ENCODE data around the gene LRP1B.

The LRP1B gene

DNA sequence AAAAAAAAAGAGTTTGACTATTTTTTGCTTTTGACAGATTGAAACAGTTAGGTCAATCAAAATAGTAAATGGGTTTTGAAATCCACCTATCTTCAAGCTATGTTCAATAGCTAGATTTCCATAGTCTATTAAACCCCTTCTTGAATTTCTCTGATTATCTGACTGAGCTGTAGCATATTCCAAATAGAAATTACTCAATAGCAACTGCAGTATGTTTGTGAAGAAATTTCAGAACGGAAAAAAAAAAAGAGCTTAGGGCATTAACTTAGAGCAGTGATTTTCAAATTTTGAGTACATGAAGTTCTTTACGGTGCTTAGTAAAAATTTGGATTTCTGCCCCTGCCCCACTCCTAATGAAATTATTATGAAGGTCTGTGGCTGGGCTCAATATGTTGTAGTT, 432.3 kb downstream of the LRP1B start:
- FAIRE-seq (no peak), DNase-seq (ENCODE audit: insufficient read length) (no peak)
- TF ChIP-seq TAF1 (IDR thresholded peaks at IDR 0.05; ENCODE audit: borderline replicate concordance, low read depth, low read length) (no peak), POLR2AphosphoS5 (IDR thresholded peaks at IDR 0.05; ENCODE audit: low read depth, low read length) (no peak), POLR2A (IDR thresholded peaks at IDR 0.05; ENCODE audit: low read depth, low read length) (no peak)

DNA sequence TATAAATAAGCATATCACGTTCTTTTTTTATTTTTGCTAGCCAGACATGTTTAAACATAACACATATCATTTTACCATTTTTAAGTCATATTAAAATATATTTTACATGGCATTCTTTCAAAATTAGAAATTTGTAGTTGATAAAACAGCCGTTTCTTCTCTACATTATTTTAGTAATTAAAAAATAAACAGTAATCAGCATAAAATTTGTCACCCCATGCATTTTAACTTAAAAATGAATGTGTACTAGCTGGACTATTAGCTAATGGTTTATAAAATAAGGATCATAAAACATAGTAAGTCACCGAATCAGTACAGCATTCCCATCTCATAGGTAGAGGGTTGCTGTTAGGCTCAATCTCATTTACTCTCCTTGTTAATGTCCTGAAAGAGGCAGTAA, 433.8 kb downstream of the LRP1B start:
- FAIRE-seq, result no peak
- no peak for DNase-seq (ENCODE audit: insufficient read length)
- no peak for TF ChIP-seq TAF1 (IDR thresholded peaks at IDR 0.05; ENCODE audit: borderline replicate concordance, low read depth, low read length)
- no peak for TF ChIP-seq POLR2A (IDR thresholded peaks at IDR 0.05; ENCODE audit: low read depth, low read length)
- TF ChIP-seq POLR2AphosphoS5 (IDR thresholded peaks at IDR 0.05; ENCODE audit: low read depth, low read length), result no peak

DNA sequence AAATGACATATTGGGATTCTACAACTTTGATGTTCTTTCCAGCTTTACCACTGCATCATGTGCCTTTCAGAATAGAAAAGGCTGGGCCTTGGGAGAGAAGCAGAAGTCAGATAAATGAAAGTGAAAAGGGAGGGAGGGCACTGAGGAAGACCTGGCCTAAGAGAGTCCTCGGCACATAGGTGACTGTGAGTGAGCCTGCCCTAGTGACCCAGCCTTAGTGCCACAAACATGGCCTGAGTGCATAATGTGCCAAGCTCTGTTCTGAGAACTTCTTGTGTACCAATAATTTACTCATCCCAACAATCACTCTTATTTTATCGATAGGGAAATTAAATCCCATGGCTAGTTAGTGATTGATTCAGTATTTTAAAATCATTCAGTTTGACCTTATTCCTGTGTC, 436.6 kb downstream of the LRP1B start:
- TF ChIP-seq POLR2AphosphoS5 (IDR thresholded peaks at IDR 0.05; ENCODE audit: low read depth, low read length) (no peak), POLR2A (IDR thresholded peaks at IDR 0.05; ENCODE audit: low read depth, low read length) (no peak), TAF1 (IDR thresholded peaks at IDR 0.05; ENCODE audit: borderline replicate concordance, low read depth, low read length) (no peak)
- FAIRE-seq (no peak), DNase-seq (ENCODE audit: insufficient read length) (no peak)

DNA sequence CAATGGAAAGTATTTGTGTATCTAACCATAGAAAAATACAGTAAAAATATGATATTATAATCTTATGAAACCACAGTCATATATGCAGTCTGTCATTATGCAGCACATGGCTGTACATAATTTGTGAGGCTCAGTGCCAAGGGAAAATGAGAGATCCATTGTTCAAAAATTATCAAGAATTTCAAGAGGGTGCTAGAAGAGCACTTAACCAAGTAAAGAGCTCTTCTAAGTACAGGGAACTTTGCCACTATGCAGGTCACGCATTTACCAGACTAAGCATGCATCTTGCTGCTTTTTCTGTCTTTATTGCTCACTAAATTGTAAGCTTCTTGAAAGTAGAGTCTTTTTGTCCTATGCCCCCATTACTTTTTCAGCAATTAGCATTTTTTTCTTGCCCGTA, 438.0 kb downstream of the LRP1B start:
- TF ChIP-seq POLR2A (IDR thresholded peaks at IDR 0.05; ENCODE audit: low read depth, low read length), result no peak
- TF ChIP-seq TAF1 (IDR thresholded peaks at IDR 0.05; ENCODE audit: borderline replicate concordance, low read depth, low read length), result no peak
- TF ChIP-seq POLR2AphosphoS5 (IDR thresholded peaks at IDR 0.05; ENCODE audit: low read depth, low read length), result no peak
- FAIRE-seq, result no peak
- no peak for DNase-seq (ENCODE audit: insufficient read length)

DNA sequence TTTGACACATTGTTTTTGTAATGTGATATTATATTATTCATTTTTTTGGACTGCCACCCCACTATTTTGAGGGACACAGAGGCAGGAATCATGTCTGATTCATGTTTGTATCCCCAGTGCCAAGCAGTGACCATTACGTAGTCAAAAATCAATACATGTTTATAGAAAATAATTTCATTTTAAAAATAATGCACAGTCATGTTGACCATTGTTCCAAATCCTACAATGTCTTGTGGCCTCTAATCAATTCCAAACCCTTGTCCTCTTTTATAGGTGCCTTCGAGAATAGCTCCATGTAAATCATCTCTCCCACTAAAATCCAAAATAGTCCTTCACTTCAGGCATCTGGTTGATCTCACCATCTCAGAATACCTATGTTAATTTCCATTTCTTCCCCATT, 454.7 kb downstream of the LRP1B start:
- TF ChIP-seq POLR2A (IDR thresholded peaks at IDR 0.05; ENCODE audit: low read depth, low read length) (no peak), TAF1 (IDR thresholded peaks at IDR 0.05; ENCODE audit: borderline replicate concordance, low read depth, low read length) (no peak), POLR2AphosphoS5 (IDR thresholded peaks at IDR 0.05; ENCODE audit: low read depth, low read length) (no peak)
- no peak for FAIRE-seq
- DNase-seq (ENCODE audit: insufficient read length), result no peak

DNA sequence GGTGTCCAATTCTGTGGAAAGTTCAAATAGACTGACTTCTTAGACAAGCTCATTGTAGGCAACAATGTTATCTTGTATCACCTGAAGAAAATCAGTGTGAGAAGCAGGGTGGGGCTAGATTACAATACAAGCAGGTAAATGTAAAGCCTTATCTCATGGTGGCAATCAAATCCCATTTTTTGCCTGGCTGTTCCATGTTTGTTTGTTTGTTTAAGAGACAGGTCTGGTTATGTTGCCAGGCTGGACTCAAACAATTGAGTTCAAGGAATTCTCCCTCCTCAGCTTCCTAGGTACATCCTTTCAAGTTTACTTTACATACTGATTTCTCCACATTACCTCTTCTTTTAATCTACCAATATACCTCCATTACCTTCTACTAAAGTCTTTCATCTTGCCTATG, 464.6 kb downstream of the LRP1B start:
- TF ChIP-seq POLR2A (IDR thresholded peaks at IDR 0.05; ENCODE audit: low read depth, low read length) (no peak), POLR2AphosphoS5 (IDR thresholded peaks at IDR 0.05; ENCODE audit: low read depth, low read length) (no peak), TAF1 (IDR thresholded peaks at IDR 0.05; ENCODE audit: borderline replicate concordance, low read depth, low read length) (no peak)
- FAIRE-seq, result no peak

DNA sequence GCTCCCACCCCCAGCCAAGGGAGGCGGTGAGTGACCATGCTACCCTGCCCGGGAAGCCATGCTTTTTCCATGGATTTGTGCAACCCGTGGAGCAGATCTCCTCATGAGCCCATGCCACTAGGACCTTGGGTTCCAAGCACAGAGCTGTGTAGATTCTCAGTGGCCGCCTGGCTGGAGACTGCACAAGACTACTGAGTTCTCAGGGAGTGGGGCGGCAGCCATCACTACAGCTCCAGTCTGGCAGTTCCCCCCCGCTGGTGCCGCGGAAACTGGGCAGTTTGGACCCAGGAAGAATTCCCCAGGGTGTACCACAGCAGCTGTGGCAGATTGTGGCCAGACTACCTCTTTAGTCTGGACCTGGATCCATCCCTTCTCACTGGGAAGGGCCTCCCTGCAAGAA, 470.6 kb downstream of the LRP1B start:
- FAIRE-seq (no peak), DNase-seq (ENCODE audit: insufficient read length) (no peak)
- no peak for TF ChIP-seq POLR2AphosphoS5 (IDR thresholded peaks at IDR 0.05; ENCODE audit: low read depth, low read length)
- TF ChIP-seq TAF1 (IDR thresholded peaks at IDR 0.05; ENCODE audit: borderline replicate concordance, low read depth, low read length), result no peak
- TF ChIP-seq POLR2A (IDR thresholded peaks at IDR 0.05; ENCODE audit: low read depth, low read length), result no peak

More for the DNA sequence above, 464.6 kb downstream of the LRP1B start:
- DNase-seq (ENCODE audit: insufficient read length), result no peak

DNA sequence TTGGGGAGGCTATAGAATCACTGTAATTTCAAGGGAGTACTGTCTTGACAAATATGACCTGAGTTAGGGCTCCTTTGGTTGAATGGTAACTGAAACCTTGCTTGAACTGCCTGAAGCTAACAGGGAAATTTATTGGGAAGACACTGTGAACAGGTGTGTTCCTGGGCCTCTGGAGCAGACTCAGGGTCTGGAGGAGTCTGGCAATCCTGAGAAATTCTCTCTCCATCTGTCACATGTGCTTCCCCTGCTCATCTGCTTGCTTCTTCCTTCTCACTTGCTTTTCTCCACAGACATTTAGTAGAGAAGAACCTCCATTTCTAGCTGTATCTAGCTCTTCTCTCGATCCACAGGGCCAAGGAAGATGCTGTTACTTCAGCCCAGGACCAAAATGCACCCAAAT, 476.5 kb downstream of the LRP1B start:
- FAIRE-seq (no peak), DNase-seq (ENCODE audit: insufficient read length) (no peak)
- no peak for TF ChIP-seq POLR2A (IDR thresholded peaks at IDR 0.05; ENCODE audit: low read depth, low read length)
- TF ChIP-seq TAF1 (IDR thresholded peaks at IDR 0.05; ENCODE audit: borderline replicate concordance, low read depth, low read length), result no peak

DNA sequence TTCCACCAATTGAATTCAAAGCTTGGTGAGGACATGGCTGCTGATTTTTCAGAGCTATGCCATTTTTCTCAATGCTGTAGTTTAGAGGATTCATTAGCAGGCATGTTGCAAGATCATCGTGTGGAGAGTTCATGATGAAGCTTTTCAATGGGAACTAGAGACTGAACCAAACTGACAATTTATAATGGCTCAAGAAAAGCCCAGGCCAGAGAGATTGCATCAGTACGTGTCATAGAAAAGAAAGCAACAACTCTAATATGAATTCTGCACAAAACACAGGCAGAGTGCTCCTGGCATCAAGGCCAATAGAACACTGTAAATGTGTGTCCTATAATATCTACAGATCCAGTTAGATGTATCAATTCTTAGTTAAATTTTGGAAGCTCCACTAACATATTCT, 477.6 kb downstream of the LRP1B start:
- no peak for DNase-seq (ENCODE audit: insufficient read length)
- TF ChIP-seq POLR2AphosphoS5 (IDR thresholded peaks at IDR 0.05; ENCODE audit: low read depth, low read length) (no peak), TAF1 (IDR thresholded peaks at IDR 0.05; ENCODE audit: borderline replicate concordance, low read depth, low read length) (no peak), POLR2A (IDR thresholded peaks at IDR 0.05; ENCODE audit: low read depth, low read length) (no peak)
- no peak for FAIRE-seq

DNA sequence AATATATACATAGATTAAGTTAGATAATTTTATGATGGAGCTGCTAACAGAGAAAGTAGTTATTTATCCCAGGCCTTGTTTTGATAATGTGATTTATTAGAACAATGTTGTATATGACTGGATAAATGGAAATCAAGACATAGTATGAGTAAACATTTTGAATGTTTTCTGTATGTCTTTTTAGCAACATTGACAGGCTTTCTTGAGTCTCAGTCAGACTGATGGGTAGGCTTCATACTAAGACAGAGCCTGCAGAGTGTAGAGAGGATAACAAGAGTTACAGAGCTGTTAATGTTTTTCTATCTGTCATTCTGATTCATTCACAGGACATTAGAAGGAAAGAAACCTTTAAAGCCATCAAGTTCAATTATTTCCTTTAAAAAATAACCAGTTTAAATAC, 478.5 kb downstream of the LRP1B start:
- FAIRE-seq, result no peak

DNA sequence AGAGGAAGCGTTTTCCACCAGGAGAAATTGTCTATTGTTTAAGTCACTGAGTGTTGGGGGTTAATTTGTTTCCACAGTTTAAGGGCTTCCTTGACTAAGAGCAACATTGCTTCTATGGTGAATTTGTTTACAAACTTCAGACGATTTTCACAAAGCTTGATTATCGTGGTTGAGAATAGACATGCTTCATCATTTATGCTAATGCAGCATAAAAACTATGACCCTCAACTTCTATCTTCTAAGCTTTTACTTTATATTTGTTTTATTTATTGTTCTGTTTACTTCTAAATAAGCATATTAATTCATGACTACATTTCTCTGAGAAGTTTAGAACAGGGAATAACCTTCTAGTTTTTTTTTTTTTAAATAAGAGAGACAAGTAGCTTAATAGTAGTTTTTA, 483.5 kb downstream of the LRP1B start:
- FAIRE-seq (no peak), DNase-seq (ENCODE audit: insufficient read length) (no peak)
- TF ChIP-seq POLR2AphosphoS5 (IDR thresholded peaks at IDR 0.05; ENCODE audit: low read depth, low read length) (no peak), TAF1 (IDR thresholded peaks at IDR 0.05; ENCODE audit: borderline replicate concordance, low read depth, low read length) (no peak), POLR2A (IDR thresholded peaks at IDR 0.05; ENCODE audit: low read depth, low read length) (no peak)

More for the DNA sequence above, 478.5 kb downstream of the LRP1B start:
- TF ChIP-seq POLR2AphosphoS5 (IDR thresholded peaks at IDR 0.05; ENCODE audit: low read depth, low read length), result no peak
- TF ChIP-seq POLR2A (IDR thresholded peaks at IDR 0.05; ENCODE audit: low read depth, low read length), result no peak
- DNase-seq (ENCODE audit: insufficient read length), result no peak

DNA sequence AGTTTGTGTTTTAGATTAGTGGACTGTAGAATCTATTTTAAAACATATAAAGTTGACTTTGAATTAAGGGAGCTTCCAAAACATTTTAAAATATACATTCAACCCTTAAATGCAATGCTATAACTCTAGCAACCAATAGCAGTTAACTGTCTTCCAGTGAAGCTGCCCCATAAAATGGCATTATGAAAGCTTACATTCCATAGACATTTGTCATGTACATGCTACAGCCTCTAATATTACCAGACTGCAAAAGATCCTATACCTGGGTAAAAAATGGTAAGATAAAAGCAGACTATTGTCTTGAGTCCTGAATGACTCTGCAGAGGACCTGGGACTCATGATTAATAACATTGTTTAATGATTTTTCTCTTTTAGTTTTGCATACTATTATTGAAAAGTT, 489.4 kb downstream of the LRP1B start:
- FAIRE-seq (no peak), DNase-seq (ENCODE audit: insufficient read length) (no peak)
- no peak for TF ChIP-seq TAF1 (IDR thresholded peaks at IDR 0.05; ENCODE audit: borderline replicate concordance, low read depth, low read length)
- TF ChIP-seq POLR2AphosphoS5 (IDR thresholded peaks at IDR 0.05; ENCODE audit: low read depth, low read length), result no peak
- no peak for TF ChIP-seq POLR2A (IDR thresholded peaks at IDR 0.05; ENCODE audit: low read depth, low read length)

DNA sequence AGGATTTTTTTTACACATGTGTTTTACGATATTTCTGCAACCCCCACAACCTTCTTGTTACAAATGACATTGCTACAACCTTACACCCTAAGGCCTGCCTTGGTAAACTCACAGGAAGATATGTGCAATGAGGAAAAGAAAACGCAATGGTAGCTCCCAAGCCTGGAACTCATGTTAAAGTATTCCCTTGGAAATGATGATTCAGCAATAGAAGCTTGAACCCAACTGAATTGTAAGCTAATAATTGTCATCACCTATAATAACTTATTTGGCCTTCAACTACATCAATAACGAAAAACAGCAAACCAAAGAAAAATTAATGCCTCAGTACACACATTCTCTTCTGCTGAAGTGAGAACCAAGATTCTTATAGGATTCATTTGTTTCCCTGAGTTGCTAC, 491.0 kb downstream of the LRP1B start:
- FAIRE-seq (no peak), DNase-seq (ENCODE audit: insufficient read length) (no peak)
- no peak for TF ChIP-seq TAF1 (IDR thresholded peaks at IDR 0.05; ENCODE audit: borderline replicate concordance, low read depth, low read length)
- TF ChIP-seq POLR2A (IDR thresholded peaks at IDR 0.05; ENCODE audit: low read depth, low read length), result no peak
- no peak for TF ChIP-seq POLR2AphosphoS5 (IDR thresholded peaks at IDR 0.05; ENCODE audit: low read depth, low read length)
